GM19193 (cell line): Measurements from ENCODE around the gene ARHGEF9.

Experiments used
- POLR2A ChIP-seq: IDR thresholded peaks from 4 replicates; pipeline ENCODE4 v1.6.1; 2011; ENCODE audit not compliant: insufficient read depth, insufficient read length; ENCODE audit errors: extremely low read depth

Gene ARHGEF9

GRCh38 chrX:63751481-63751880 lies 33.5 kb downstream of the ARHGEF9 start:
- TF ChIP-seq POLR2A, result no peak

- TF ChIP-seq POLR2A, result no peak
Observed at GRCh38 chrX:63750811-63751210, 34.2 kb downstream of the ARHGEF9 start.

- TF ChIP-seq POLR2A, result no peak
Observed at GRCh38 chrX:63747331-63747730, 37.7 kb downstream of the ARHGEF9 start.

GRCh38 chrX:63746715-63747114 lies 38.3 kb downstream of the ARHGEF9 start:
- no peak for TF ChIP-seq POLR2A

GRCh38 chrX:63746278-63746677 lies 38.7 kb downstream of the ARHGEF9 start:
- no peak for TF ChIP-seq POLR2A

- no peak for TF ChIP-seq POLR2A
Observed at GRCh38 chrX:63744850-63745394, 40.1 kb downstream of the ARHGEF9 start.

- TF ChIP-seq POLR2A, result no peak
Observed at GRCh38 chrX:63743596-63743995, 41.4 kb downstream of the ARHGEF9 start.

- TF ChIP-seq POLR2A, result no peak
Observed at GRCh38 chrX:63740382-63740781, 44.6 kb downstream of the ARHGEF9 start.

GRCh38 chrX:63739885-63740284 lies 45.1 kb downstream of the ARHGEF9 start:
- no peak for TF ChIP-seq POLR2A

GRCh38 chrX:63738696-63739095 lies 46.3 kb downstream of the ARHGEF9 start:
- no peak for TF ChIP-seq POLR2A

- TF ChIP-seq POLR2A, result no peak
Observed at GRCh38 chrX:63737131-63737921, 47.7 kb downstream of the ARHGEF9 start.

GRCh38 chrX:63735882-63736281 lies 49.1 kb downstream of the ARHGEF9 start:
- no peak for TF ChIP-seq POLR2A

GRCh38 chrX:63720293-63720692 lies 64.7 kb downstream of the ARHGEF9 start:
- TF ChIP-seq POLR2A, result no peak

GRCh38 chrX:63719633-63720032 lies 65.4 kb downstream of the ARHGEF9 start:
- TF ChIP-seq POLR2A, result no peak

- TF ChIP-seq POLR2A, result no peak
Observed at GRCh38 chrX:63718010-63718694, 66.9 kb downstream of the ARHGEF9 start.

- no peak for TF ChIP-seq POLR2A
Observed at GRCh38 chrX:63713526-63713925, 71.5 kb downstream of the ARHGEF9 start.
